TTC549 (cell line): ENCODE data around the gene TACC2.

Experiments
- FAIRE-seq: peaks from 2 replicates; lab custom pipeline; 2012; peaks lifted over from hg19 to GRCh38; lab: Jason Lieb, UNC

The TACC2 gene

GRCh38 chr10:122281018-122281626, 292.2 kb downstream of the TACC2 start:
- no peak for FAIRE-seq

DNA sequence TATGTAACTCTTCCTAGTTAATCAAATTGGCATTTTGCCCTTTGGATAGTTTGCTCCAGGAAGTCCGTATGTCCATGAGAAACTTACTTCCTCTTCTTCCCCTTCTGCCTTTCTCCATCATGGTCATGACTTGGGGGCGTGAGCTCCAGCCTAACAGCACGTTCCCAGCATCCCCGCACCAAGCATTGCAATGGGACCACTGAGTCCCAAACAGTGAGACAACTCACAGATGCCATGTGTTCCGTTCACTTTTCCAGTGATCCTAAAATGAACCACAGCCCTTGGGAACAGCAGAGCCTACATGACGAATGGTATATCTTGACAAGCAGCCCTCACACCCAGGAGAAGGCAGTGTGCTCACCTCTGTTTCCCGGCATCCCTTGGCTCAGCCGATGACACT, 292.8 kb downstream of the TACC2 start:
- no peak for FAIRE-seq

GRCh38 chr10:122282253-122282671, 293.3 kb downstream of the TACC2 start:
- no peak for FAIRE-seq

DNA sequence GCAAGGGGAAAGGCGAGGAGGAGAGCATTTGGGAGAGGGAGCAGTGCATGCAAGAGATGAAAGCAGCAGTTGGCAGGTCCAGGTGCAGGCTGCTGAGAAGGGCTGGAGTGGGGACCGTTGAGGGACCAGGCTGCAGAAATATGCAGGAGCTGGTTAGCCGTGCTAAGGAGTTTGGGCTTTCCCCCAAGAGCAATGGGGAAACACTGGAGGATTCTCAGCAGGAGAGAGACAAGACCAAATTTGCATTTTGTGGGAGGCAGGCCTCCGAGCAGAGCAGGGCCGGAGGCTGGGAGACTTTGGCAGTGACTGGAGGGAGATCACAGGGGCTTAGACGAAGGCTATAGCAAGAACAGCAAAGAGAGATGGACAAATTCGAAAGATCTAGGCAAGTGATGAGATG, 293.9 kb downstream of the TACC2 start:
- FAIRE-seq = no peak

GRCh38 chr10:122285506-122286444, 296.8 kb downstream of the TACC2 start:
- no peak for FAIRE-seq

GRCh38 chr10:122286867-122287266, 297.9 kb downstream of the TACC2 start:
- FAIRE-seq = no peak

- FAIRE-seq = no peak
These were observed 298.6 kb downstream of the TACC2 start for GRCh38 chr10:122287570-122287969.

GRCh38 chr10:122288262-122288661, 299.3 kb downstream of the TACC2 start:
- no peak for FAIRE-seq

- no peak for FAIRE-seq
These were observed 300.0 kb downstream of the TACC2 start for GRCh38 chr10:122288917-122289316.

- no peak for FAIRE-seq
These were observed 301.4 kb downstream of the TACC2 start for GRCh38 chr10:122290334-122290733.

GRCh38 chr10:122290833-122291532, 302.0 kb downstream of the TACC2 start:
- FAIRE-seq = no peak

DNA sequence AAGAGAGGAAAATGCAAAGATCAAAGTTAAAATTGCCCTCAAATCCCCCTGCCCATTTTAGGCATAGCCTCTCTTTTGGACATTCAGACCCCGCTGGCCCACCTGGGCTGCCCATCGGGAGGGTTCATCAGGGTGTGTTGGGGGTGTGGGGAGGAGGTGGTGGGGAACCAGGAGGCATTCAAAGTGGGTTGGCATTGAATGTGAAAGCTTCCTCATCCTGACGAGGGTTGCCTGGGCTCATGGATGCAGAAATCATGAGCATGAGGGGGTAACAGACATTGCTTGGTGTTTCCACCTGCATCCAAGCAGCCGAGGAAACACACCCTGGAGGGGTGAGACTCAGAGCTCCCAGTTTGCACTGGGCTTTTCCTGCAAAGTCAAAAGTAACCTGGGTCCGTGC, 302.8 kb downstream of the TACC2 start:
- no peak for FAIRE-seq

GRCh38 chr10:122292376-122292775, 303.4 kb downstream of the TACC2 start:
- no peak for FAIRE-seq

DNA sequence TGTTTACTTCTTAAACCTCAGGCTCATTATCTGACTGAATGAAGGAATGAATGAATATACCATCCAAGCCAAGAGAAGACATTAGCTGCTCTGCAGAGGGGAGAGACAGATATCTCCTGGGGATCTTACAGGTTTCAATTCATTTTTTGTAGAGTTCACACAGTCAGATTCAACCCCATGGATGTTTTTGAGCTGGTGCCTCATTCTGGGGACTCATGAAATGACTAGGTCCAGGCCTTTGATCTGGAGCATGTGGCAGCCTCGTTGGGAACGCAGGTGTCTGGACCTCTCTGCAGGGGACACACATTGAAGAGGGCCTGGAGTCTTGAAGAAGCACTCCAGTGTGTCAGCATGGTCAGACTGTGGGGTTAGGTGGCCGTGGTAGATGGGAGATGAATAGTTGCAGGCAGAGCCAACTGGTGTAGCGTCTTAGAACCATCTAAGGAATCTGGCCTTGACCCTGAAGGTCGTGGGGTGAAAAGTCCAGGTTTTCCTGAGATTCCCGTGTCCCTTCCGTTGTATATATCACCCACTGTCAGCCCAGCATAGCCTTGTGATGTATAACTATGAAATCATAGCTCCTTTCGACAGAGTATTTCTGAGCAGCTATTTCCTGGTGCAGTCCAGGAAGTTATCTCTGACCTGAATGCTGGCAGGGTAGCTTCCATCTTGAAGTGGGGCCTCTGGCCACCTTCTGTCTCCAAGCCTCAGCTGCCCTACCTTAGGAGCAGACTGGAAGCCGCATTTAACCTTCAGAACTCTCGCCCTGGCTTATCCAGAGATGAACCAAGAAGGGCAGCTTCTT, 304.4 kb downstream of the TACC2 start:
- FAIRE-seq = no peak

DNA sequence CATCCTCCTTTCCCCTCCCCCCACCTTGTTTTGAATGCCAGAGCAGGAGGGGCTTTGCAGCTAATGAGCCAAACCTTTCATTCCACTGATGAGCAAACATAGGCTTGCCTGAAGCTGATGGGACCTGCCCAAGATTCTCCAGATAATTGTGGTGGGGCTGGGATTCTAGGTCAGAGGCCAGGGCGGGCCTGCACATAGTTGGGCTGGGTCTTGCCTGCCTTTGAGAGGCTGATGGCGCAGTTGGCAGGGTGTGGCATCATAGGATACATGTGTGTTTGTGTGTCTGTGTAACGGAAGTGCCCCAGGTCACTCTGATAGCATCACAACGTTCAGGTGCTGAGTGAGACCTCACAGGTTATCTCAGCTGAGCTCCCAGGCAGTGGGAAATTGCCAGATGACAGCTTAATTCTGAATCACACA, 305.0 kb downstream of the TACC2 start:
- no peak for FAIRE-seq

- FAIRE-seq = no peak
These were observed 305.8 kb downstream of the TACC2 start for GRCh38 chr10:122294511-122295450.

- no peak for FAIRE-seq
These were observed 306.5 kb downstream of the TACC2 start for GRCh38 chr10:122295451-122295809.

- FAIRE-seq = no peak
These were observed 307.6 kb downstream of the TACC2 start for GRCh38 chr10:122296363-122297120.

GRCh38 chr10:122297583-122297982, 308.6 kb downstream of the TACC2 start:
- no peak for FAIRE-seq

DNA sequence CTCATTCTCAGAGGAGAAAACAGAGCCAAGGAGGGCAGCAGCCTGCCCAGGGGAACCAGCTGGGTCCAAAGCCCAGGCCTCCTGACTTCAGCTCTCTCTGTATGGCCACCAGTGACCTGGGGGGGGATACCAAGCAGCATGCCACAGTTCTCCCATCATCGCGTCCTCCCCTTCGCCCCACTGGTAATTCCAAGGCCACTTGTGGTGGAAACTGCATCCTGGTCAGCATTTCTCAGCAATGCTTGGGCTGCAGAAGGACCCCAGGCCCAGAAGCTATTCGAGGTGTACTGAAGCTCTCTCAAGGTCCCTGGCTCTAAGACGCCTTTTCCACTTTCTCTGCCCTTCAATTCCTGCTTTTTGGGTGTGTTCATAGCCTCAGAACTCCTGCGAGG, 309.2 kb downstream of the TACC2 start:
- no peak for FAIRE-seq
